PC-9 (cell line): ENCODE measurements around the gene PDIA6. TPM values are rescaled to one million over a fixed set of nuclear protein-coding genes. Genes with fewer than 3 reads are reported as not detected.
"Not testable (repeated sequence)": the region's sequence is repeated elsewhere in the genome, so short reads cannot be mapped to it uniquely, and the experiment has no call there.

Experiments used
- BruUV-seq: library from RNA; stranded (reverse); fragments of 400-500 nt; replicated peaks from 2 replicates; lab custom pipeline; 2021; lab: Mats Ljungman, UMichigan
- CTCF ChIA-PET: fragments of 300-600 bp; sonication (Branson Sonifier 250); formaldehyde crosslinking; loops from one replicate; lab custom pipeline; 2022; ENCODE audit warnings: antibody characterized with exemption; lab: Charles Lee
- POLR2A ChIA-PET: fragments of 300-600 bp; sonication (Branson Sonifier 250); formaldehyde crosslinking; loops from one replicate; lab custom pipeline; 2022; ENCODE audit warnings: antibody characterized with exemption; ENCODE audit not compliant: unreplicated experiment; lab: Charles Lee
- DNase-seq, 2 experiments: peaks; one replicate each; pipeline versions ENCODE4 v3.0.0 to v3.0.0-alpha.2; 2015 to 2022; ENCODE audit warnings: mixed read lengths in 1 of 2
- H2AFZ ChIP-seq: fragments of 200-600 bp; sonication (generic); 2 replicates; pipeline ENCODE4 v1.8.1; 2017; ENCODE audit warnings: antibody characterized with exemption
- H3F3A ChIP-seq: fragments of 200-600 bp; sonication (generic); 2 replicates; pipeline ENCODE4 v1.8.1; 2017; ENCODE audit warnings: antibody characterized with exemption, mild to moderate bottlenecking, low read depth; ENCODE audit not compliant: insufficient read depth
- H3K27ac ChIP-seq: fragments of 200-600 bp; sonication (generic); 2 replicates; pipeline ENCODE4 v1.6.1; 2016; ENCODE audit warnings: mixed run types
- H3K27me3 ChIP-seq: fragments of 200-600 bp; sonication (generic); 2 replicates; pipeline ENCODE4 v1.6.1; 2016; ENCODE audit warnings: low read depth, mixed run types; ENCODE audit not compliant: insufficient read depth
- H3K36me3 ChIP-seq: fragments of 200-600 bp; sonication (generic); 2 replicates; pipeline ENCODE4 v1.6.1; 2016; ENCODE audit warnings: low read depth, mixed run types
- H3K4me1 ChIP-seq: fragments of 200-600 bp; sonication (generic); replicated peaks from 2 replicates; pipeline ENCODE4 v1.6.1; 2016; ENCODE audit warnings: mixed run types; ENCODE audit not compliant: insufficient read depth
- H3K4me2 ChIP-seq: fragments of 200-600 bp; sonication (generic); 2 replicates; pipeline ENCODE4 v1.6.1; 2017; ENCODE audit warnings: mixed run types
- H3K4me3 ChIP-seq: fragments of 200-600 bp; sonication (generic); 2 replicates; pipeline ENCODE4 v1.6.1; 2016; ENCODE audit warnings: mixed run types
- H3K79me2 ChIP-seq: fragments of 200-600 bp; sonication (generic); 2 replicates; pipeline ENCODE4 v1.6.1; 2017; ENCODE audit warnings: low read depth, mixed run types
- H3K9me2 ChIP-seq: fragments of 200-600 bp; sonication (generic); 2 replicates; pipeline ENCODE4 v1.8.1; 2017; ENCODE audit warnings: mild to moderate bottlenecking; ENCODE audit not compliant: insufficient read depth
- H3K9me3 ChIP-seq: fragments of 200-600 bp; sonication (generic); 2 replicates; pipeline ENCODE4 v1.8.1; 2016; ENCODE audit warnings: low read depth; ENCODE audit not compliant: insufficient read depth
- H4K20me1 ChIP-seq: fragments of 200-600 bp; sonication (generic); 2 replicates; pipeline ENCODE4 v1.8.1; 2017; ENCODE audit not compliant: insufficient read depth
- EZH2 ChIP-seq: fragments of 200-600 bp; sonication (generic); IDR thresholded peaks from 2 replicates; pipeline ENCODE4 v1.8.0; 2017; ENCODE audit warnings: antibody characterized with exemption, low read depth
- intact Hi-C: fragments of 100-400 bp; cut with micrococcal nuclease; formaldehyde crosslinking; loops from one replicate; pipeline ENCODE4 v1.10.0; 2022; ENCODE audit not compliant: unreplicated experiment
- total RNA-seq: library from RNA; stranded (reverse); gene quantifications from 2 replicates; pipeline ENCODE4 v1.2.3, GENCODE V29; 2021
- TF ChIP-seq, protein P1 (sequence below): fragments of 200-600 bp; sonication (generic); conservative IDR thresholded peaks from 2 replicates; pipeline ENCODE4 v1.6.1; 2017; ENCODE audit warnings: mixed run types, antibody characterized with exemption, mild to moderate bottlenecking, moderate library complexity

The PDIA6 gene
- total RNA-seq, 1 experiment from 2014 or later = 170 TPM

DNA sequence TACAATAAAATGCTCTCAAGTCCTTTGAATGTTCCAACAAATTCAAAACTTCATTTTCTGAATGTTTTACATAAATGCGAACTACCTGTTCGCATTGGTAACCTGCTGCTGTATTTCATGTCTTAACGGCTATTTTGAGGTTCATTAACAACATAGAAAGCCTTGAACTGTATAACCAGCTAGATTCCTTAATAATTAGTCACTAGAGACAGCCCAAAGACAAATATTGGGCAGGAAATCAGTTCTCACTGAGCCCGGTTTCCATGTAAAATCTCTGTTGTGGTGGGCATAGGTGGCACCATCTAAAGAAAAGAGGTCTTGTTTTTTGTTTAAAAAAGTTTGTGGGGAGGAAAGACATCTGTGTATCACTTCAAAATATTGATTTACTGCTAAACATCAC is 29.2 kb downstream of the PDIA6 start:
- POLR2A ChIA-PET = interaction anchor here (0.6 kb wide), 1 partner anchor 43 kb away, joined by 7 read pairs; no protein-coding TSS in a partner anchor
- Histone ChIP-seq H2AFZ (no peak overlapping the region), H3F3A (peaks cover 12% of the 10 kb centered on the region; the same call in 1 of the 2 replicates), H3K4me3 (no peak overlapping the region), H3K4me1 (no peaks in the 10 kb centered on the region), H3K36me3 (peaks cover 45% of the 10 kb centered on the region), H3K27me3 (no peaks in the 10 kb centered on the region), H3K79me2 (no peaks in the 10 kb centered on the region), H3K9me3 (no peaks in the 10 kb centered on the region), H3K27ac (no peak overlapping the region), H4K20me1 (peaks cover 7% of the 10 kb centered on the region; the same call in 1 of the 2 replicates), H3K4me2 (no peak overlapping the region), H3K9me2 (no peaks in the 10 kb centered on the region)
- intact Hi-C loops = no loop called here
- CTCF ChIA-PET = no interaction called here
- TF ChIP-seq, protein P1, sequence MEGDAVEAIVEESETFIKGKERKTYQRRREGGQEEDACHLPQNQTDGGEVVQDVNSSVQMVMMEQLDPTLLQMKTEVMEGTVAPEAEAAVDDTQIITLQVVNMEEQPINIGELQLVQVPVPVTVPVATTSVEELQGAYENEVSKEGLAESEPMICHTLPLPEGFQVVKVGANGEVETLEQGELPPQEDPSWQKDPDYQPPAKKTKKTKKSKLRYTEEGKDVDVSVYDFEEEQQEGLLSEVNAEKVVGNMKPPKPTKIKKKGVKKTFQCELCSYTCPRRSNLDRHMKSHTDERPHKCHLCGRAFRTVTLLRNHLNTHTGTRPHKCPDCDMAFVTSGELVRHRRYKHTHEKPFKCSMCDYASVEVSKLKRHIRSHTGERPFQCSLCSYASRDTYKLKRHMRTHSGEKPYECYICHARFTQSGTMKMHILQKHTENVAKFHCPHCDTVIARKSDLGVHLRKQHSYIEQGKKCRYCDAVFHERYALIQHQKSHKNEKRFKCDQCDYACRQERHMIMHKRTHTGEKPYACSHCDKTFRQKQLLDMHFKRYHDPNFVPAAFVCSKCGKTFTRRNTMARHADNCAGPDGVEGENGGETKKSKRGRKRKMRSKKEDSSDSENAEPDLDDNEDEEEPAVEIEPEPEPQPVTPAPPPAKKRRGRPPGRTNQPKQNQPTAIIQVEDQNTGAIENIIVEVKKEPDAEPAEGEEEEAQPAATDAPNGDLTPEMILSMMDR = no peak
- TF ChIP-seq EZH2 = no peak
- DNase-seq = peak in 1 of 2 experiments; percentile 43
- BruUV-seq = no TSS peak

DNA sequence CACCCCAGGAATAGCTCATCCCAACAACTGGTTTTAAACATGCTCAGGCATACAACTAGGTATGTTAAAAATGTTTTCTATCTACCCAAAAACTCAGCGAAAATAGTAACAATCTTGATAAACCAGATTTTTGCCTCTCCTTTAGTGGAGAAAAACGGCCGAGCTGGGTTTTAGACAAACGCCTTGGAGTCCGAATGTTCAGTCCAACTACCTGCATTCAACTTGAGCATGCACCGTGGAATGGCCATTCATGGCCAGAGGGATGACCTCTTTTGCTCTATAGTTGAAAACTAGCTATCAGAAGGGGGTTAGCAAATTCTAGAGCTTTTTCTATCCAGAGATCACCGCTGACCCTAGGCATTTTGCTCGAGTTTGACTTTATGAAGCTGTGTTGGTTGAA is 30.8 kb downstream of the PDIA6 start:
- CTCF ChIA-PET = interaction anchor here (0.5 kb wide), 1 partner anchor 88 kb away, joined by 5 read pairs; no protein-coding TSS in a partner anchor
- Histone ChIP-seq H3K4me3 (no peak overlapping the region), H3K27me3 (no peaks in the 10 kb centered on the region), H3K36me3 (peaks cover 33% of the 10 kb centered on the region), H3K79me2 (no peaks in the 10 kb centered on the region), H2AFZ (no peak overlapping the region), H3F3A (peaks cover 12% of the 10 kb centered on the region; the same call in 1 of the 2 replicates), H3K27ac (no peak overlapping the region), H4K20me1 (peaks cover 7% of the 10 kb centered on the region; the same call in 1 of the 2 replicates), H3K4me2 (no peak overlapping the region), H3K4me1 (no peaks in the 10 kb centered on the region), H3K9me2 (no peaks in the 10 kb centered on the region), H3K9me3 (no peaks in the 10 kb centered on the region)
- intact Hi-C loops = no loop called here
- DNase-seq = no peak
- no TSS peak for BruUV-seq
- no peak for TF ChIP-seq EZH2
- TF ChIP-seq, protein P1 = no peak
- POLR2A ChIA-PET = no interaction called here

DNA sequence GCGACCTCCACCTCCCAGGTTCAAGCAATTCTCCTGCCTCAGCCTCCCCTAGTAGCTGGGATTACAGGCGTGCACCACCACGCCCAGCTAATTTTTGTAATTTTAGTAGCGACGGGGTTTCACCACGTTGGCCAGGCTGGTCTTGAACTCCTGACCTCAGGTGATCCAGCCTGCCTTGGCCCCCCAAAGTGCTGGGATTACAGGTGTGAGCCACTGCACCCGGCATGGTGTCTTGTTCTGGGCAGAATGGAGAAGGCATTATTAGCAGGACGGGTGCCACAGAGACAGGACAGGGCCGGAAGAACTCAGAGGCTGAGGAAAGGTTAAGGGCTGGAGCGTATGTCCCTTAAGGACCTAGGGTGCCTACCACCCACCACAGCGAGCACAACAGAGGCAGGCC is 31.8 kb downstream of the PDIA6 start:
- POLR2A ChIA-PET, CTCF ChIA-PET, intact Hi-C loops: not testable (repeated sequence)

DNA sequence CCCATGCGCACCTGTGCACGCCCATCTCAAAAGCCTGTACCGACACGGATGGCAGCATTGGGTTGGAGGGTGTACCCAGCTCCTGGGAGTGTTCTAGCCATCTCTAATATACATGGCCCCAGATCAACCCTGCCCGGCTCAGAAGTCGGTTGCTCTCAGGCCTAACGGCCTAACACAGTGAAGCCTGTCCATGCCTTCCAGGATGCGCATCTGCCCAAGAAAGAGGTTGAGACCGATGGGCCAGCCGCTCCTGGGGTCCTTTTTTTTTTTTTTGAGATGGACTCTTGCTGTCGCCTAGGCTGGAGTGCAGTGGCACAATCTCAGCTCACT is 32.1 kb downstream of the PDIA6 start:
- ChIA-PET POLR2A (no interaction called here), CTCF (no interaction called here)
- Histone ChIP-seq H3F3A (peaks cover 12% of the 10 kb centered on the region; the same call in 1 of the 2 replicates), H3K4me1 (no peaks in the 10 kb centered on the region), H3K9me3 (no peaks in the 10 kb centered on the region), H3K27me3 (no peaks in the 10 kb centered on the region), H3K36me3 (peaks cover 30% of the 10 kb centered on the region), H3K4me2 (no peak overlapping the region), H2AFZ (no peak overlapping the region), H3K4me3 (no peak overlapping the region), H3K9me2 (no peaks in the 10 kb centered on the region), H4K20me1 (peaks cover 7% of the 10 kb centered on the region; the same call in 1 of the 2 replicates), H3K79me2 (no peaks in the 10 kb centered on the region), H3K27ac (no peak overlapping the region)
- no peak for DNase-seq
- intact Hi-C loops = no loop called here
- no TSS peak for BruUV-seq
- TF ChIP-seq, protein P1 = no peak
- TF ChIP-seq EZH2 = no peak

More for the DNA sequence above, 31.8 kb downstream of the PDIA6 start:
- not testable (repeated sequence) for DNase-seq, H4K20me1 ChIP-seq, H3K4me2 ChIP-seq, H3K79me2 ChIP-seq, H3K4me1 ChIP-seq, H3K9me3 ChIP-seq, H3K27ac ChIP-seq, H3K9me2 ChIP-seq, H3K4me3 ChIP-seq, H2AFZ ChIP-seq, BruUV-seq, H3K27me3 ChIP-seq
- peaks cover 12% of the 10 kb centered on the region; the same call in 1 of the 2 replicates for H3F3A ChIP-seq
- H3K36me3 ChIP-seq = peaks cover 30% of the 10 kb centered on the region
